Prostate gland (tissue), 2 donors: ENCODE measurements around the gene ZNF200. TPM values are rescaled to one million over a fixed set of nuclear protein-coding genes. Genes with fewer than 3 reads are reported as not detected.
"Not testable (repeated sequence)": the region's sequence is repeated elsewhere in the genome, so short reads cannot be mapped to it uniquely, and the experiment has no call there.

Source experiments
- DNase-seq: peaks from one replicate; pipeline ENCODE4 v3.0.0-alpha.2; 2019; ENCODE audit warnings: low spot score
- H3K27ac ChIP-seq, 2 donors: fragments of 200-600 bp; sonication (generic); 2 replicates each; pipeline ENCODE4 v1.5.1; 2017 to 2019
- H3K27me3 ChIP-seq: fragments of 200-600 bp; sonication (generic); replicated peaks from 2 replicates; pipeline ENCODE4 v1.5.1; 2019; ENCODE audit not compliant: insufficient read depth
- H3K36me3 ChIP-seq, 2 donors: fragments of 200-600 bp; sonication (generic); 1 replicate in 1 of 2; 2 replicates in 1 of 2; pipeline versions ENCODE4 v1.5.1 to v1.8.1; 2017 to 2019
- H3K4me1 ChIP-seq: fragments of 200-600 bp; sonication (generic); replicated peaks from 2 replicates; pipeline ENCODE4 v1.5.1; 2019
- H3K4me3 ChIP-seq, 2 donors: fragments of 200-600 bp; sonication (generic); 2 replicates each; pipeline ENCODE4 v1.5.1; 2017 to 2019
- H3K9me3 ChIP-seq: fragments of 200-600 bp; sonication (generic); 2 replicates; pipeline ENCODE4 v1.5.1; 2017
- CTCF ChIP-seq, 4 experiments: fragments of 200-600 bp in 2 of 4; fragments of 450-650 bp in 2 of 4; sonication (generic) in 2 of 4; IDR thresholded peaks; 1 replicate in 3 of 4; 2 replicates in 1 of 4; pipeline ENCODE4 v1.5.1; 2016 to 2019; ENCODE audit warnings: antibody characterized with exemption in 4 of 4, mild to moderate bottlenecking in 2 of 4, moderate library complexity in 2 of 4
- POLR2A ChIP-seq: fragments of 450-650 bp; IDR thresholded peaks from one replicate; pipeline ENCODE4 v1.6.1; 2016; ENCODE audit warnings: antibody characterized with exemption, mild to moderate bottlenecking
- POLR2AphosphoS5 ChIP-seq: sonication (generic); formaldehyde crosslinking; IDR thresholded peaks from one replicate; pipeline ENCODE4 v1.6.1; 2017; ENCODE audit warnings: antibody characterized with exemption
- WGBS: methylation state at CpG from one replicate; pipeline ENCODE4 v1.1.5; 2018; 5-methylcytosine and 5-hydroxymethylcytosine counted together
- intact Hi-C: fragments of 100-400 bp; cut with DNase I; formaldehyde crosslinking; loops from one replicate; pipeline ENCODE4 v1.14.2; 2022
- total RNA-seq, 2 donors: library from RNA; depleted of rRNA; stranded (reverse); fragments of >200 nt; gene quantifications; one replicate each; pipeline ENCODE4 v1.1.0, GENCODE V29; 2016

Gene ZNF200
- total RNA-seq, 2 donors from 2014 or later, result 8.2 to 18.6 TPM

DNA sequence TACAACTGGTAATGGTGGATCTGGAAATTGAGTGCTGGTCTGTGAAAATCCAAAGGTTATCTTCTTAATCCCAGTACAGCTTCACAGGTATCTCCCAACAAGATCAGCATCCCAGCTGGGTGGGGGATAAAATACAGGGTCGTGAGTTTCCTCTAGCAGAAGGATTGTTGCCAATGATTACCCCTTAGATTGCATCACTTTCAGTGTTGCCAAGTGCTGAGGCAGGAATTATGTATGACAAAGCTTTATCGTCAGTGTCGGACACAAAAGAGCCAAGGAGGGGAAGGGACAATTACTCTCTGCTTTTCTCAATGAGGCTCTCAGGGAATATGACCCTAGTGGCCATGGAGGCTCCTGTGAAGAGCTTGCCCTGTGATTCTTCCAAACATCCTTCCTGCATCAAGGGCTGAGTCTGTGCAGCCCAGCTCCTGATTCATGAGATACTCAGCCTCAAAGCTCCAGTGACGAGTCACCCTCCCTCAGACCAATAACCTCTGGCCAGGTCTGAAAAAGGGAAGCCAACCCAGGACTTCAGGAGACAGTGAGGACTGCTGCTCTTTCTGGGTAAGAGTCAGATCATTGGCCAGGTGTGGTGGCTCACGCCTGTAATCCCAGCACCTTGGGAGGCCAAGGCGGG, 31.9 kb downstream of the ZNF200 start:
- no peaks in the 10 kb centered on the region for H3K9me3 ChIP-seq
- intact Hi-C loops, result no loop called here
- no peak for DNase-seq
- H3K4me1 ChIP-seq, result no peaks in the 10 kb centered on the region
- H3K27ac ChIP-seq, result no peak overlapping the region
- TF ChIP-seq POLR2A, result no peak
- no peak for TF ChIP-seq POLR2AphosphoS5
- TF ChIP-seq CTCF (IDR thresholded peaks at IDR 0.05), result no peak
- no peaks in the 10 kb centered on the region for H3K36me3 ChIP-seq
- H3K4me3 ChIP-seq, result no peak overlapping the region
- 69% methylated on average over 6 of the region's 6 CpGs for WGBS
- H3K27me3 ChIP-seq, result no peaks in the 10 kb centered on the region

GRCh38 chr16:3198334-3199072, 36.5 kb downstream of the ZNF200 start:
- Histone ChIP-seq H3K36me3 (no peaks in the 10 kb centered on the region), H3K4me3 (no peak overlapping the region), H3K27me3 (no peaks in the 10 kb centered on the region), H3K9me3 (no peaks in the 10 kb centered on the region), H3K27ac (no peak overlapping the region), H3K4me1 (no peaks in the 10 kb centered on the region)
- 71% methylated on average over 13 of the region's 13 CpGs for WGBS
- intact Hi-C loops, result no loop called here
- no peak for DNase-seq
- TF ChIP-seq POLR2AphosphoS5, result no peak
- TF ChIP-seq CTCF (IDR thresholded peaks at IDR 0.05), result no peak
- no peak for TF ChIP-seq POLR2A

GRCh38 chr16:3197694-3198333, 37.1 kb downstream of the ZNF200 start:
- H3K4me1 ChIP-seq, H3K27me3 ChIP-seq, DNase-seq, H3K4me3 ChIP-seq, H3K27ac ChIP-seq, H3K9me3 ChIP-seq, intact Hi-C loops, H3K36me3 ChIP-seq: not testable (repeated sequence)
- 53% methylated on average over 3 of the region's 3 CpGs for WGBS

- Histone ChIP-seq H3K9me3 (no peaks in the 10 kb centered on the region), H3K4me3 (no peak overlapping the region), H3K36me3 (no peaks in the 10 kb centered on the region), H3K4me1 (no peaks in the 10 kb centered on the region), H3K27me3 (peaks cover 24% of the 10 kb centered on the region), H3K27ac (no peak overlapping the region)
- TF ChIP-seq CTCF (IDR thresholded peaks at IDR 0.05) (no peak), POLR2A (no peak), POLR2AphosphoS5 (no peak)
- intact Hi-C loops, result no loop called here
- DNase-seq, result no peak
- 68% methylated on average over 10 of the region's 10 CpGs for WGBS
Measured at GRCh38 chr16:3195975-3196374, 39.0 kb downstream of the ZNF200 start.

- no peak for TF ChIP-seq POLR2AphosphoS5
- no peak for TF ChIP-seq CTCF (IDR thresholded peaks at IDR 0.05)
- no peak for TF ChIP-seq POLR2A
- H3K27ac ChIP-seq, result no peak overlapping the region
- 72% methylated on average over 20 of the region's 20 CpGs for WGBS
- no peaks in the 10 kb centered on the region for H3K9me3 ChIP-seq
- no peak for DNase-seq
- no peaks in the 10 kb centered on the region for H3K36me3 ChIP-seq
- intact Hi-C loops, result no loop called here
- H3K4me3 ChIP-seq, result no peak overlapping the region
- no peaks in the 10 kb centered on the region for H3K4me1 ChIP-seq
- H3K27me3 ChIP-seq, result peaks cover 27% of the 10 kb centered on the region
Measured at GRCh38 chr16:3194792-3195191, 40.2 kb downstream of the ZNF200 start.
